CD14-positive monocyte (primary cell): Measurements from ENCODE around the gene DHX58. TPM values are rescaled to one million over a fixed set of nuclear protein-coding genes. Genes with fewer than 3 reads are reported as not detected.

Source experiments
- DNase-seq, 3 donors: peaks; one replicate each; pipeline ENCODE4 v3.0.0-alpha.2; 2011 to 2022
- H2AFZ ChIP-seq: 2 replicates; pipeline ENCODE4 v1.6.0; 2012; ENCODE audit warnings: mild to moderate bottlenecking, low read depth, low read length, inconsistent platforms; ENCODE audit not compliant: insufficient read depth, poor library complexity, severe bottlenecking
- H3K27ac ChIP-seq, 2 donors: 1 replicate in 1 of 2; 2 replicates in 1 of 2; pipeline ENCODE4 v1.5.1; 2012 to 2013; ENCODE audit warnings: low read length in 2 of 2, control low read depth in 1 of 2, inconsistent platforms in 1 of 2, low read depth in 1 of 2, mild to moderate bottlenecking in 1 of 2
- H3K27me3 ChIP-seq, 2 donors: one replicate each; pipeline versions ENCODE4 v1.6.0 to v1.6.1; 2011 to 2013; ENCODE audit warnings: low read length in 2 of 2; ENCODE audit not compliant: control insufficient read depth in 2 of 2, insufficient read depth in 2 of 2
- H3K36me3 ChIP-seq, 2 donors: replicated peaks in 1 of 2; 1 replicate in 1 of 2; 2 replicates in 1 of 2; pipeline versions ENCODE4 v1.5.1 to v1.6.1; 2012 to 2013; ENCODE audit warnings: low read length in 2 of 2, control low read depth in 1 of 2, inconsistent platforms in 1 of 2, mild to moderate bottlenecking in 1 of 2; ENCODE audit not compliant: insufficient read depth in 2 of 2, control insufficient read depth in 1 of 2
- H3K4me1 ChIP-seq, 2 donors: 1 replicate in 1 of 2; 2 replicates in 1 of 2; pipeline versions ENCODE4 v1.5.1 to v1.6.1; 2012 to 2013; ENCODE audit warnings: low read length in 2 of 2, control low read depth in 1 of 2, inconsistent platforms in 1 of 2, mild to moderate bottlenecking in 1 of 2, moderate library complexity in 1 of 2; ENCODE audit not compliant: insufficient read depth in 2 of 2, control insufficient read depth in 1 of 2
- H3K4me2 ChIP-seq: replicated peaks from 2 replicates; pipeline ENCODE3; 2012; ENCODE audit warnings: low read length, moderate library complexity, mild to moderate bottlenecking; ENCODE audit not compliant: poor library complexity, severe bottlenecking; ENCODE audit errors: extremely low read depth
- H3K4me3 ChIP-seq, 3 experiments: fragments of 200-600 bp in 1 of 3; sonication (generic) in 1 of 3; replicated peaks in 1 of 3; 1 replicate in 2 of 3; 2 replicates in 1 of 3; pipeline ENCODE4 v1.5.1; 2011 to 2013; ENCODE audit warnings: low read length in 3 of 3, mild to moderate bottlenecking in 3 of 3, control low read depth in 2 of 3, low read depth in 2 of 3, inconsistent platforms in 1 of 3, moderate library complexity in 1 of 3
- H3K79me2 ChIP-seq: 2 replicates; pipeline ENCODE4 v1.6.0; 2012; ENCODE audit warnings: mild to moderate bottlenecking, control low read depth, inconsistent platforms, low read length, moderate library complexity; ENCODE audit not compliant: insufficient read depth
- H3K9ac ChIP-seq: 2 replicates; pipeline ENCODE4 v1.6.0; 2017; ENCODE audit warnings: low read length, mild to moderate bottlenecking; ENCODE audit not compliant: insufficient read depth, poor library complexity, severe bottlenecking
- H3K9me3 ChIP-seq, 2 donors: replicated peaks in 1 of 2; 1 replicate in 1 of 2; 2 replicates in 1 of 2; pipeline versions ENCODE4 v1.5.1 to v1.6.1; 2012 to 2013; ENCODE audit warnings: low read length in 2 of 2, control low read depth in 1 of 2; ENCODE audit not compliant: control insufficient read depth in 1 of 2, insufficient read depth in 1 of 2
- H4K20me1 ChIP-seq: 2 replicates; pipeline ENCODE4 v1.6.0; 2012; ENCODE audit warnings: mild to moderate bottlenecking, low read length, control low read depth, moderate library complexity; ENCODE audit not compliant: insufficient read depth
- H3K27ac Mint-ChIP-seq, 7 donors: one replicate each; pipeline ENCODE4 v1.8.0; 2020; ENCODE audit warnings: mild to moderate bottlenecking in 7 of 7, mixed read lengths in 7 of 7, moderate library complexity in 6 of 7, inconsistent platforms in 2 of 7
- H3K27me3 Mint-ChIP-seq, 3 donors: one replicate each; pipeline ENCODE4 v1.8.0; 2021 to 2022; ENCODE audit warnings: low read depth in 3 of 3, mild to moderate bottlenecking in 3 of 3, mixed read lengths in 3 of 3, moderate library complexity in 3 of 3, inconsistent platforms in 1 of 3
- H3K36me3 Mint-ChIP-seq, 2 donors: one replicate each; pipeline ENCODE4 v1.8.0; 2020; ENCODE audit warnings: mixed read lengths in 2 of 2, inconsistent platforms in 1 of 2, mild to moderate bottlenecking in 1 of 2
- H3K4me1 Mint-ChIP-seq: one replicate; pipeline ENCODE4 v1.8.0; 2020; ENCODE audit warnings: mild to moderate bottlenecking, mixed read lengths
- H3K4me3 Mint-ChIP-seq, 2 donors: one replicate each; pipeline ENCODE4 v1.8.0; 2020; ENCODE audit warnings: mild to moderate bottlenecking in 2 of 2, mixed read lengths in 2 of 2, moderate library complexity in 1 of 2
- H3K9me3 Mint-ChIP-seq, 7 donors: one replicate each; pipeline ENCODE4 v1.8.0; 2020 to 2022; ENCODE audit warnings: mixed read lengths in 7 of 7, mild to moderate bottlenecking in 6 of 7, moderate library complexity in 6 of 7, inconsistent platforms in 2 of 7
- WGBS: methylation state at CpG from one replicate; pipeline ENCODE4 v1.1.5; 2013; ENCODE audit warnings: missing lambda C conversion rate; ENCODE audit not compliant: insufficient coverage; 5-methylcytosine and 5-hydroxymethylcytosine counted together
- intact Hi-C, 2 donors: fragments of 100-400 bp; cut with micrococcal nuclease; formaldehyde crosslinking; loops; one replicate each; pipeline versions ENCODE4 v1.15.0 to v1.15.1; 2023
- polyA plus RNA-seq, 3 donors: library from polyadenylated mRNA; depleted of rRNA in 1 of 3; unstranded in 2 of 3; stranded (reverse) in 1 of 3; fragments of 300-500 nt in 2 of 3; fragments of >200 nt in 1 of 3; fragmentation: Illumina TruSeq in 2 of 3; gene quantifications; 1 replicate in 2 of 3; 2 replicates in 1 of 3; pipeline ENCODE4 v1.2.3, GENCODE V29; 2012 to 2021
- TF ChIP-seq, protein P1 (sequence below): fragments of 200-600 bp; IDR thresholded peaks from one replicate; pipeline ENCODE4 v1.8.0; 2022; ENCODE audit warnings: antibody characterized with exemption, mild to moderate bottlenecking

DHX58 gene
- polyA plus RNA-seq, 3 donors = 13.2 to 46.7 (median 16.0) TPM

DNA sequence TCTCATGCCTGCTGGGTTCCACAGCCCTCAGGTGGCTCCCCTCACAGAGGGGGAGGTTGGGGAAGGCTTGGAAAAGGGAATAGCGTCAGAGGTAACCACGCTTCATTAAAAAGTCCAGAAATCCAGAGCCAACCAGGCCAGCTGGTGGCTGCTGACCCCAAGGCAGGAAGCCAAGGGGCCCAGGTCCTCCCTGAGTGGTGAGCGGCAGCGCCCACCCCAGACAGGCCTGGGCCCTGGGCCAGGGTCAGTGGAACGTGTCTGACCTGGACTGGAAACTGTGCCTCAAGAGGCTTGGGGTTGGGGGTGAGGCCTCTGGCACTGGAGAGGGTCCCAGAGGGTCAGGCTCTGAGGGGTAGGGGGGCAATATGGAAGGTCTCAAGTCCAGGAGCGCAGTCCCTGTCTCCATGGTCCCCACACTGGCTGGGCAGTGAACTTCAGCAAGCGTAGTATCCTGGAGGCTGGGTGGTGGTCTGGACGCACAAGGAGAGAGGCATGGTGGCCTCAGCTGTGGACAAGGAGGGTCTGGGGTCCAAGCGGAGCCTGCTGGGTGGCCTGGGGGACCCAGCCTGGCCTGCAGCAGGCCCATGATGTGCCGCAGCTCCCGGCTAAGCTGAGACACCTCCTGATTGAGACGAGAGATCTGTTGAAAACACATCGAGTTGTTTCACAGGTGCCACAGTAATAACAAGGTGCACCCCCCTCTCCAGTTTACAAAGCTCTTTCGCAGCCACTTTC is 47.4 kb upstream of the DHX58 start:
- peaks cover 0 to 2% (median 0%) of the 10 kb centered on the region in 7 donors for H3K9me3 Mint-ChIP-seq
- H3K4me3 Mint-ChIP-seq = no peak overlapping the region
- no peaks in the 10 kb centered on the region for H3K27me3 ChIP-seq
- H3K9ac ChIP-seq = no peak overlapping the region
- DNase-seq = no peak
- H3K4me2 ChIP-seq = no peak overlapping the region
- intact Hi-C loops = loop anchor here in 1 of 2 donors (5.0 kb wide), 1 partner anchor 417 kb away; the partner anchor contains the start of gene PSMC3IP
- H3K9me3 ChIP-seq = no peaks in the 10 kb centered on the region
- H3K27ac ChIP-seq = no peak overlapping the region
- H3K4me1 ChIP-seq = peaks cover 23 to 36% of the 10 kb centered on the region in 2 donors
- no peak overlapping the region for H2AFZ ChIP-seq
- H4K20me1 ChIP-seq = no peaks in the 10 kb centered on the region
- peaks cover 29% of the 10 kb centered on the region for H3K4me1 Mint-ChIP-seq
- no peaks in the 10 kb centered on the region for H3K79me2 ChIP-seq
- TF ChIP-seq, protein P1, sequence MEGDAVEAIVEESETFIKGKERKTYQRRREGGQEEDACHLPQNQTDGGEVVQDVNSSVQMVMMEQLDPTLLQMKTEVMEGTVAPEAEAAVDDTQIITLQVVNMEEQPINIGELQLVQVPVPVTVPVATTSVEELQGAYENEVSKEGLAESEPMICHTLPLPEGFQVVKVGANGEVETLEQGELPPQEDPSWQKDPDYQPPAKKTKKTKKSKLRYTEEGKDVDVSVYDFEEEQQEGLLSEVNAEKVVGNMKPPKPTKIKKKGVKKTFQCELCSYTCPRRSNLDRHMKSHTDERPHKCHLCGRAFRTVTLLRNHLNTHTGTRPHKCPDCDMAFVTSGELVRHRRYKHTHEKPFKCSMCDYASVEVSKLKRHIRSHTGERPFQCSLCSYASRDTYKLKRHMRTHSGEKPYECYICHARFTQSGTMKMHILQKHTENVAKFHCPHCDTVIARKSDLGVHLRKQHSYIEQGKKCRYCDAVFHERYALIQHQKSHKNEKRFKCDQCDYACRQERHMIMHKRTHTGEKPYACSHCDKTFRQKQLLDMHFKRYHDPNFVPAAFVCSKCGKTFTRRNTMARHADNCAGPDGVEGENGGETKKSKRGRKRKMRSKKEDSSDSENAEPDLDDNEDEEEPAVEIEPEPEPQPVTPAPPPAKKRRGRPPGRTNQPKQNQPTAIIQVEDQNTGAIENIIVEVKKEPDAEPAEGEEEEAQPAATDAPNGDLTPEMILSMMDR = no peak
- no peaks in the 10 kb centered on the region for H3K36me3 Mint-ChIP-seq
- H3K27me3 Mint-ChIP-seq = peaks cover 0 to 2% (median 0%) of the 10 kb centered on the region in 3 donors
- H3K27ac Mint-ChIP-seq = peak overlapping the region in 2 of 7 donors; percentile 42 to 63
- no peak overlapping the region for H3K4me3 ChIP-seq
- H3K36me3 ChIP-seq = no peaks in the 10 kb centered on the region
- 84% methylated on average over 11 of the region's 14 CpGs for WGBS

DNA sequence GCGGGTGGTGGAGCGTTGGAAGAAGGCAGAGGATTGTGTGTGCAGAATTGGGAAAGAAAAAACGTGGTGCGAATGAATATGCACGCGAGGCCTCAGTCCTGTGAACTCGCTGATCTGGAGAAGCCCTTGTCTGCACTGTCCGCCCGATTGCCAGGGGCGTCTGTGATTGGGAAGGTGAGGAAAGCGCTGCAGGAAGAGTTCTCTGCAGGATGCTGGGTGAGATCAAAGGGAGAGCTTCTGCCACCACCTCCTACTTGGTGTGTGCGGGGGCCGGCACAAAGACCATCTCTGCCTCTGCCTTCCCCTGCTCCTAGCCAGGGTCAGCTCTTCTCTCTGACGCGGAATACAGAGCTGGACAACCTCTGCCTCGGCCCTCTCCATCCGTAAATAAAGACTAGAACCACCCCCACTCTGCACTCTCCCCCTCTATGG is 43.1 kb upstream of the DHX58 start:
- Mint-ChIP-seq H3K27ac (peak overlapping the region in 6 of 7 donors; percentile 6 to 97 (median 91)), H3K36me3 (peaks cover 15 to 23% of the 10 kb centered on the region in 2 donors), H3K4me3 (peak overlapping the region; percentile 84 to 93), H3K27me3 (peaks cover 0 to 2% (median 0%) of the 10 kb centered on the region in 3 donors), H3K9me3 (no peaks in the 10 kb centered on the region), H3K4me1 (peaks cover 36% of the 10 kb centered on the region)
- Histone ChIP-seq H3K27me3 (no peaks in the 10 kb centered on the region), H2AFZ (peak overlapping the region; percentile 29), H3K4me1 (peaks cover 19 to 35% of the 10 kb centered on the region in 2 donors), H3K4me2 (peak overlapping the region; percentile 75), H3K4me3 (peak overlapping the region in 2 of 3 experiments; percentile 88 to 89), H3K27ac (peak overlapping the region in 1 of 2 donors; percentile 87), H3K36me3 (peaks cover 9 to 16% of the 10 kb centered on the region in 2 donors), H3K9ac (peak overlapping the region; percentile 94), H4K20me1 (peaks cover 41% of the 10 kb centered on the region), H3K9me3 (no peaks in the 10 kb centered on the region), H3K79me2 (peaks cover 43% of the 10 kb centered on the region)
- TF ChIP-seq, protein P1 = no peak
- DNase-seq = peak in 1 of 3 donors; percentile 5
- 62% methylated on average over 12 of the region's 17 CpGs for WGBS
- intact Hi-C loops = loop anchor here (2.0 to 5.0 kb wide), 2 partner anchors 189 to 422 kb away; partner anchors contain the start of genes CNP (in 1 of the 2) and PSMC3IP (in 1 of the 2)
